Heart left ventricle (tissue), 16 donors: ENCODE measurements around the gene NNMT. TPM values are rescaled to one million over a fixed set of nuclear protein-coding genes. Genes with fewer than 3 reads are reported as not detected.

ENCODE experiments used
- ATAC-seq, 4 donors: fragments of 200-7000 bp; cut with Tn5 transposase; one replicate each; pipeline ENCODE4 v1.9.1; 2020 to 2022; ENCODE audit warnings: moderate library complexity in 4 of 4, mild to moderate bottlenecking in 3 of 4, moderate number of reproducible peaks in 1 of 4
- DNase-seq, 5 donors: peaks; one replicate each; pipeline ENCODE4 v3.0.0-alpha.2; 2020
- H3K27ac ChIP-seq, 12 donors: fragments of 200-600 bp; sonication (generic) in 4 of 12; one replicate each; pipeline versions ENCODE4 v1.5.0 to v1.8.0; 2016 to 2022; ENCODE audit warnings: mild to moderate bottlenecking in 2 of 12
- H3K27me3 ChIP-seq, 9 donors: fragments of 200-600 bp; sonication (generic) in 2 of 9; one replicate each; pipeline versions ENCODE4 v1.5.1 to v1.8.0; 2016 to 2022; ENCODE audit warnings: mild to moderate bottlenecking in 3 of 9
- H3K36me3 ChIP-seq, 9 donors: fragments of 200-600 bp; sonication (generic) in 2 of 9; one replicate each; pipeline versions ENCODE4 v1.5.0 to v1.8.0; 2018 to 2022; ENCODE audit warnings: mild to moderate bottlenecking in 2 of 9
- H3K4me1 ChIP-seq, 12 donors: fragments of 200-600 bp; sonication (generic) in 4 of 12; one replicate each; pipeline versions ENCODE4 v1.5.0 to v1.8.0; 2016 to 2022; ENCODE audit warnings: mild to moderate bottlenecking in 3 of 12
- H3K4me3 ChIP-seq, 12 donors: fragments of 200-600 bp; sonication (generic) in 4 of 12; one replicate each; pipeline versions ENCODE4 v1.5.0 to v1.8.0; 2017 to 2022; ENCODE audit warnings: mild to moderate bottlenecking in 9 of 12, moderate library complexity in 4 of 12
- H3K9me3 ChIP-seq, 12 donors: fragments of 200-600 bp; sonication (generic) in 4 of 12; one replicate each; pipeline versions ENCODE4 v1.5.0 to v1.8.0; 2016 to 2022; ENCODE audit warnings: mild to moderate bottlenecking in 1 of 12
- CTCF ChIP-seq, 12 donors: fragments of 200-600 bp; sonication (generic) in 4 of 12; IDR thresholded peaks; one replicate each; pipeline versions ENCODE4 v1.5.0 to v1.8.0; 2018 to 2022; ENCODE audit warnings: antibody characterized with exemption in 12 of 12, mild to moderate bottlenecking in 5 of 12
- POLR2A ChIP-seq, 2 donors: fragments of 450-650 bp; IDR thresholded peaks; one replicate each; pipeline ENCODE4 v1.6.1; 2017; ENCODE audit warnings: antibody characterized with exemption in 2 of 2, mild to moderate bottlenecking in 2 of 2, moderate library complexity in 2 of 2
- WGBS, 4 donors: extraction: QIAGEN DNeasy Blood & Tissue Kit in 2 of 4; methylation state at CpG; one replicate each; pipeline versions ENCODE4 v1.1.5 to v1.1.7; 2013 to 2018; 5-methylcytosine and 5-hydroxymethylcytosine counted together
- intact Hi-C, 10 donors: fragments of 100-400 bp; cut with DNase I; formaldehyde crosslinking; loops; one replicate each; pipeline versions ENCODE4 v1.11.1 to v1.14.2; 2022
- polyA plus RNA-seq, 2 donors: library from polyadenylated mRNA; stranded (reverse); fragments of 200-250 nt; gene quantifications; one replicate each; pipeline ENCODE4 v1.2.3, GENCODE V29; 2013
- total RNA-seq, 9 donors: library from RNA; depleted of rRNA in 2 of 9; stranded (reverse); fragments of >200 nt in 2 of 9; fragmentation: NEBNext Ultra II Directional in 3 of 9; extraction: Animal tissue kit (Norgen Biotek cat#: 25700) in 3 of 9; gene quantifications; one replicate each; pipeline versions ENCODE4 v1.1.0 to v1.2.4, GENCODE V29; 2016 to 2023
- donor health status: ischemic (EF 13 %, LVEDD 7.1; RV severe dilation, severe dysfunction).
- donor health status: healthy with polysubstance abuse.
- donor health status: DM: no; HTN: yes; CAD: no.
- donor health status: DM: no; HTN: no; CAD: no.
- donor health status: ischemic (EF 25% LVEDD 6.9; RV normal size, moderate dysfunction).
- donor health status: ischemic (EF 25% LVEDD 5.7; RV mildly dilated, moderate dysfunction).
- donor health status: healthy.
- donor health status: DM: yes; HTN: yes; CAD: no.
- donor health status: ischemic (EF 35%, LVEDD 5.7; RV mildly dilated, moderate dysfunction).
- donor health status: nonischemic (EF 11% LVEDD 7.7; RV severe dilation, severe dysfunction).
- donor health status: DM: yes; HTN: yes; CAD: no.
- donor health status: PGD.
- donor health status: ischemic (EF 29% LVEDD 5.4; RV normal size, mild dysfunction).
- donor health status: nonischemic (EF 23%, LVEDD 6.1; RV moderate dilation, normal function).

The NNMT gene
- total and polyA plus RNA-seq, 11 donors, result 12.4 to 146 (median 27.9) TPM

GRCh38 chr11:114304065-114304464 is 7.9 kb downstream of the NNMT start:
- ATAC-seq (no peak), DNase-seq (no peak)
- peaks cover 0 to 16% (median 0%) of the 10 kb centered on the region in 9 donors for H3K36me3 ChIP-seq
- peaks cover 0 to 30% (median 16%) of the 10 kb centered on the region in 12 donors for H3K4me1 ChIP-seq
- peak overlapping the region in 1 of 12 donors; percentile 9 for H3K4me3 ChIP-seq
- H3K9me3 ChIP-seq, result peaks cover 0 to 46% (median 8%) of the 10 kb centered on the region in 12 donors
- H3K27me3 ChIP-seq, result no peaks in the 10 kb centered on the region
- WGBS, 4 donors, result 43 to 63% (median 51%) methylated on average over 1 of the region's 1 CpG
- intact Hi-C loops, result no loop called here
- no peak for TF ChIP-seq CTCF (IDR thresholded peaks at IDR 0.05)
- TF ChIP-seq POLR2A (IDR thresholded peaks at IDR 0.05), result no peak
- no peak overlapping the region for H3K27ac ChIP-seq

GRCh38 chr11:114304969-114305368 is 8.8 kb downstream of the NNMT start:
- Histone ChIP-seq H3K4me3 (no peak overlapping the region), H3K36me3 (peaks cover 0 to 16% (median 0%) of the 10 kb centered on the region in 9 donors)

GRCh38 chr11:114307524-114308203 is 11.5 kb downstream of the NNMT start:
- TF ChIP-seq CTCF (IDR thresholded peaks at IDR 0.05), result no peak
- no peak for TF ChIP-seq POLR2A (IDR thresholded peaks at IDR 0.05)
- Histone ChIP-seq H3K27ac (peak overlapping the region in 11 of 12 donors; percentile 3 to 89 (median 60)), H3K4me1 (peaks cover 0 to 36% (median 17%) of the 10 kb centered on the region in 12 donors), H3K36me3 (peaks cover 0 to 22% (median 3%) of the 10 kb centered on the region in 9 donors), H3K9me3 (peaks cover 0 to 10% (median 0%) of the 10 kb centered on the region in 12 donors), H3K4me3 (peak overlapping the region in 4 of 12 donors; percentile 6 to 21 (median 15)), H3K27me3 (no peaks in the 10 kb centered on the region)
- intact Hi-C loops, result no loop called here
- peak; percentile 50 to 72 (median 62) for DNase-seq
- ATAC-seq, result peak; percentile 63 to 88 (median 84)
- 29 to 42% (median 31%) methylated on average over 9 of the region's 9 CpGs for WGBS, 4 donors

More at GRCh38 chr11:114304969-114305368, 8.8 kb downstream of the NNMT start:
- TF ChIP-seq CTCF (IDR thresholded peaks at IDR 0.05), result no peak
- no peak for TF ChIP-seq POLR2A (IDR thresholded peaks at IDR 0.05)
- ATAC-seq, result no peak
- intact Hi-C loops, result no loop called here
- H3K9me3 ChIP-seq, result peaks cover 0 to 37% (median 2%) of the 10 kb centered on the region in 12 donors
- H3K27ac ChIP-seq, result no peak overlapping the region
- DNase-seq, result no peak
- no peaks in the 10 kb centered on the region for H3K27me3 ChIP-seq
- H3K4me1 ChIP-seq, result peaks cover 0 to 36% (median 17%) of the 10 kb centered on the region in 12 donors
- 77 to 81% (median 80%) methylated on average over 1 of the region's 1 CpG for WGBS, 4 donors

- TF ChIP-seq CTCF (IDR thresholded peaks at IDR 0.05), result no peak
- DNase-seq, result no peak
Observed at GRCh38 chr11:114308689-114309089, 12.5 kb downstream of the NNMT start.

More at GRCh38 chr11:114308689-114309089, 12.5 kb downstream of the NNMT start:
- Histone ChIP-seq H3K9me3 (peaks cover 0 to 6% (median 0%) of the 10 kb centered on the region in 12 donors), H3K27me3 (no peaks in the 10 kb centered on the region), H3K27ac (peak overlapping the region in 7 of 12 donors; percentile 33 to 89 (median 76)), H3K36me3 (peaks cover 0 to 31% (median 6%) of the 10 kb centered on the region in 9 donors), H3K4me1 (peaks cover 0 to 36% (median 17%) of the 10 kb centered on the region in 12 donors), H3K4me3 (peak overlapping the region in 3 of 12 donors; percentile 11 to 21 (median 19))
- peak; percentile 24 to 77 (median 45) for ATAC-seq
- intact Hi-C loops, result no loop called here
- 69 to 80% (median 76%) methylated on average over 5 to 6 of the region's 6 CpGs for WGBS, 4 donors
